Amniotic epithelial cell (primary cell): ENCODE measurements around the gene NUP153.
A peak's percentile ranks its signal among the peaks of the same experiment; 100 is the strongest.
"Not testable (repeated sequence)": the region's sequence is repeated elsewhere in the genome, so short reads cannot be mapped to it uniquely, and the experiment has no call there.

Source experiments
- DNase-seq: peaks from one replicate; pipeline ENCODE4 v3.0.0-alpha.2; 2010; ENCODE audit warnings: low read depth

The NUP153 gene

DNA sequence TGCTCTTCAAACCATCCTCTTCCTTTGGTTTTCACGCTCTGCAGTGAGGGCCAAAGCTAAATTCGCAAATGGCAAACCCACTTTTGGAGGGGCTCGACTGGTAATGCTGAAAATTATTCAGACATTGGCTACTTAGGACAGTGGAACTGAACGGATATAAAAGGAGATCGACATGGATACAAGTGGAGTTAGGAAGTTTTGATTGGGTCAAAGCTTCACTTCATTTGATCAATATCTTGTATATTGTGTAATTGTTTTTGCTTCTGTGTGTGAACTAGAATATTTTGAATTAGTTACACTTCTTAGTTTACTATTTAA, 105.4 kb downstream of the NUP153 start:
- DNase-seq = no peak

DNA sequence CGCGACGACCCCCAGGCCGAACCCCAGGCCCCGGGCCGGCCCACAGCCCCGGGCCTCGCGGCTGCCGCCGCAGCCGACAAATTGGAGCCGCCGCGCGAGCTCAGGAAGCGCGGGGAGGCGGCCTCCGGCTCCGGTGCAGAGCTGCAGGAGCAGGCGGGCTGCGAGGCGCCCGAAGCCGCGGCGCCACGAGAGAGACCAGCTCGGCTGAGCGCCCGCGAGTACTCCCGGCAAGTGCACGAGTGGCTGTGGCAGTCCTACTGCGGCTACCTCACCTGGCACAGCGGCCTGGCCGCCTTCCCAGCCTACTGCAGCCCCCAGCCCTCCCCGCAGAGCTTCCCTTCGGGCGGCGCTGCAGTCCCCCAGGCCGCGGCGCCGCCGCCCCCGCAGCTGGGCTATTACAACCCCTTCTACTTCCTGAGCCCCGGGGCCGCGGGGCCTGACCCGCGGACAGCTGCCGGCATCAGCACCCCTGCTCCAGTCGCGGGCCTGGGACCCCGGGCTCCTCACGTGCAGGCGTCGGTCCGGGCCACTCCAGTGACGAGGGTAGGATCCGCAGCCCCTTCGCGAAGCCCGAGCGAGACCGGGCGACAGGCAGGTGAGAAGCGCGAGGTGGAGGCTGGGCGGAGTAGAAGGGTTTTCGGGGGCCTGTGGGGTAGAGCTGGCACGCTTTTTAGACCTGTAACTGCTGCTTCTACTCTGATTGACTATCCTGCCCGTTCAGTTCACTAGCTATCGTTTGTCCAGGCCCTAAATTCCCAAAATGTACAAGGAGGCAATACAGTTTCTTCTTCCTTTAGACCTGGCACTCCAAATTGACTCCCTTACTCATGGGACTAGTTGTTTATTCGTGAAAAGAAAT, 106.0 kb downstream of the NUP153 start:
- DNase-seq = peak; percentile 14

DNA sequence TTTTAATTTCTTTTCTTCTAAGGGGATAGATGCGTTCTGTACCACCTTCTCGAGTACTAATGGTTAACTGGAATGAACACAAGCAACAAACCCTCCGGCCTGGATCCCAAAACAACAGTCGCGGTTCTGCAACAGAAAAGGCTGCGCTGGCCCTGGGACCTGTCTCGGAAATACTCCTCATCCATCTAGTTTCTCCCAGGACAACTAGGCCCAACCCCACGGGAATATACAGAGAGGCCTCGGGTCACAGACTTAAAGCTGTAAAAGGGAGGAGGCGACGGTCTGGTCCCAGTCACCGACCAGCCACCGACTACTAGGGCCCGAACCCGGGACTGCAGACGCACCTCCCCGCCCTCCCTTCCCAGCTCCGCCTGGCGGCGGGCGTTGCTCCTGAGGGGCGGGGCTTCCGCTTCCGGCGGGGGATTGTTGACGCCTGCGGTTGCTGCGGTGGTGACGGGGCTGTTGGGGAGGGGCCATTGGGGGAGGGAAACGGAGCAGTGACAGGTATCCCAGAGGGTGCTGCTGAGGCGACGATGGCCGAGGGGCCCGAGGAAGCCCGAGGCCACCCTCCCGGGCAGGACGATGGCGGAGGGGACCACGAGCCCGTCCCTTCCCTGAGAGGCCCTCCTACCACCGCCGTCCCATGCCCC, 106.7 kb downstream of the NUP153 start, which contains the start of gene FAM8A1:
TSS of gene FAM8A1 (plus strand) at position 426 of the 650 bp plus-strand sequence. CDS start at position 534, 108 bp downstream.
- peak; percentile 80 for DNase-seq

DNA sequence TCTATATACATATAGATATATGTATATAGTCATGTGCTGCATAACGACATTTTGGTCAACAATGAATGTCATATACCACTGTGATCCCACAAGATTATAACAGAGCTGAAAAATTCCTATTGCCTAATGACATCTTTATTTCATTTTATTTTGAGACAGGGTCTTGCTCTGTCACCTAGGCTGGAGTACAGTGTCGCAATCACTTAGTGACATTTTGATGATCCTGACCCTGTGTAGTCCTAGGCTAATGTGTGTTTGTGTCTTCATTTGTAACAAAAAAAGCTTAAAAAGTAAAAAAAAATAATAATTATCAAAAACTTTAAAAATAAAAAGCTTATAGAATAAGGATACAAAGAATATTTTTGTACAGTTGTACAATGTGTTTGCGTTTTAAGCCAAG, 110.6 kb downstream of the NUP153 start:
- DNase-seq = no peak

DNA sequence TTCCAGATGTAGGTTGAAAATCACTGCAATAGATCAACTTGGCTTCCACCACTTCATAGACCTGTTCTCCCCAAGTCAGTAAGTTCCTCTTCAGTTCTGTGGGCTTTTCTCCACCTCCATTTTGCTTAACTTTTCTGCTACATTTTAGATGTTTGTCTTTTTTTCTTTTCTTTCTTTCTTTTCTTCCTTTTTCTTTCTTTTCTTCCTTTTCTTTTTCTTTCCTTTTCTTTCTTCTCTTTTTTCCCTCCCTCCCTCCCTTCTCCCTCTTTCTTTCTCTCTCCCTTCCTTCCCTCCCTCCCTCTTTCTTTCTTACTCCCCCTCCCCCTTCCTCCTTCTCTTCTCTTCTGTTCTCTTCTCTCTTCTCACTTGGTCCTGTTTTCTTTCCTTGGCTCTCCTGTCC, 113.5 kb downstream of the NUP153 start:
- DNase-seq = no peak

DNA sequence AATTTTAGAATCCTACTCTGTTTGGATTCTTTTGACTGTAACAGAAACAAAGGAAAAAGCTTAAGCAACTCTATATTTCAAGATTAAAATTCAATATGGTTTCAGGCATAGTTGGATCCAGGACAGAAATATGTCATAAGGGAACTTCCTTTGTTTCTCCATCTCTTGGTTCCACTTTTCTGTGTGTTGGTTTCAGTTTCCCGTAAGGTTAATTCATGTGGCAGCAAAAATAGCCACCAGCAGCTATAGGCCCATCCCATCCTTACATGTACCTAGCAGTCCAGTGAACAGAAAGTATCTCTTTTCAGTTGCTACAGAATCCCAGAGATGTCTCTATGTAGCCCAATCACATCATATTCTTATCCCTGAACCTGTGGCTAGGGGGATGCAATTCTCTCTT, 115.4 kb downstream of the NUP153 start:
- no peak for DNase-seq

DNA sequence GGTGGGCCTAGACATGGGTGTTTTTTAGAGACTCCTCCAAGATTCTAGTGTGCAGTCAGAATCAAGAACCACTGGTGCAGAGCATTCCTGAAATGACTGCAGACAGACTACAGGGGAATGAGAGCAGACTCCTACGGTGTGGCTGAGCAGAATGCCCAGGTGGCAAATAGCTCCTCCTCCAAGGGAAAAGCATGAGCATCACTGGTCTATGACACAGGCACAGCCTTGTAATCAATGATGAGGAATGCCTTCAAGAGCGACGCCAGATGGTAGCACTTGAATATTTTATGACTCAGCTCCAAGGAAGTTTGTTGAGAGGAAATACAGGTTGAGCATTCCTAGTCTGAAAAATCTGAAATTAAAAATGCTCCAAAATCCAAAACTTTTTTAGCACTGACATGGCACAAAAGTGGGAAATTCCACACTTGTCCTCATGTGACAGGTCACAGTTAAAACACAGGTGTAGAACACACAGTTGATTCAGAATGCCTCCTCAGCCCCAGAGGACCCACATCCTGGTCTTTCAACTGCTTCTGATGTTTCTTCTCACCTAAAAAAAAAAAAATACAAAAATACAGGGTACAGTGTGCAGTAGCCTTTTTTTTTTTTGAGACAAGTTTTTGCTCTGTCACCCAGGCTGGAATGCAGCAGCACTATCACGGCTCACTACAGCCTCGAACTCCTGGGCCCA, 117.2 kb downstream of the NUP153 start:
- DNase-seq = peak; percentile 64

DNA sequence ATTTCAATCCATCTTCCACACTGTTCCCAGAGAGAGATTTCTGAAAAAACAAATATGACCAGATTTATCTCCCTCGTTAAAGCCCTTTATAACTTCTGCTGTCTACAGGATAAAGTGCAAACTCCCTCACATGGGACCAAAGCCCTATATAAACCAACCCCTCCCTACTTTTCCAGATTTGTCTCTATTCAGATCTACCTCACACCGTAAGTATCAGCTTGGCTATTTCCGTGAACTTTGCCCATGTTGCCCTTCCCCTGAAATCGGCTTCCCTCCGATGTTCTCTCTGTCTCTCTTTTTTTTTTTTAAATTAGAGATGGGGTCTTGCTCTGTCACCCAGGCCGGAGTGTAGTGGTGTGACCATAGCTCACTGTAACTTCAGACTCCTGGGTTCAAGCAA, 118.7 kb downstream of the NUP153 start:
- no peak for DNase-seq

DNA sequence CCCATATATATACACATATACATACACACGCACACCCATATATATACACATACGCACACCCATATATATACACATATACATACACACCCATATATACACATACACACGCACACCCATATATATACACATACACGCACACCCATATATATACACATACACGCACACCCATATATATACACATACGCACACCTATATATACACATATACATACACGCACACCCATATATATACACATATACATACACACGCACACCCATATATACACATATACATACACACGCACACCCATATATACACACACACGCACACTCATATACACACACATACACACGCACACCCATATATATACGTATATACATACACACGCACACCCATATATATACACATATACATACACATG, 120.1 kb downstream of the NUP153 start:
- not testable (repeated sequence) for DNase-seq

DNA sequence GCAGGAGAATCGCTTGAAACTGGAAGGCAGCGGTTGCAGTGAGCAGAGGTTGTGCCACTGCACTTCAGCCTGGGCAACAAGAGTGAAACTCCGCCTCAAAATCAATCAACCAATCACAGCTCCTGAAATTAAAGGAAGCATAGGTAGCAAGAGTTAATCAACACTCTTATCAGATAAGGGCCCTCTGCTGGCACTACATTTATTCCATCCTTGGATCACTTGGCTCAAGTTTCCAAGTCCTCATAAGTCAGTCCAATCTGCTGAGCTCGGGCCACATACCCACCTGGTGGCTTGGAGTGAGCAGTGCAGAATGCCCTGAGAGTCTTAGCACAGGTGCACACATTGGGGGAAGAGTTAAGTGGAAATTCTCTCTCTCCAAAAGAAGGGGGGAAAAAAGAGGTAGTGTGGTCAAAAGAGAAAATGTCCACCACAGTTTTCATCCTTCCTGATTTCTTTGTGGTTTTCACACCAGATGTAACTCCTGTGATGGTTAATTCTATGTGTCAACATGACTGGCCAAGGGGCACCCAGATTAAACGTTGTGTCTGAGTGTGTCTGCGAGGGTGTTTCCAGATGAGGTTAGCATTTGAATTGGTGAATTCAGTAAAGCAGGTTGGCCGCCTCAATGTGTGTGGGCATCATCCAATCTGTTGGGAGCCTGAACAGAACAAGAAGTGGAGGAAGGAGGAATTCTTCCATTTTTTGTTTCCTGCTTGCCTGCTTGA, 120.8 kb downstream of the NUP153 start:
- no peak for DNase-seq

DNA sequence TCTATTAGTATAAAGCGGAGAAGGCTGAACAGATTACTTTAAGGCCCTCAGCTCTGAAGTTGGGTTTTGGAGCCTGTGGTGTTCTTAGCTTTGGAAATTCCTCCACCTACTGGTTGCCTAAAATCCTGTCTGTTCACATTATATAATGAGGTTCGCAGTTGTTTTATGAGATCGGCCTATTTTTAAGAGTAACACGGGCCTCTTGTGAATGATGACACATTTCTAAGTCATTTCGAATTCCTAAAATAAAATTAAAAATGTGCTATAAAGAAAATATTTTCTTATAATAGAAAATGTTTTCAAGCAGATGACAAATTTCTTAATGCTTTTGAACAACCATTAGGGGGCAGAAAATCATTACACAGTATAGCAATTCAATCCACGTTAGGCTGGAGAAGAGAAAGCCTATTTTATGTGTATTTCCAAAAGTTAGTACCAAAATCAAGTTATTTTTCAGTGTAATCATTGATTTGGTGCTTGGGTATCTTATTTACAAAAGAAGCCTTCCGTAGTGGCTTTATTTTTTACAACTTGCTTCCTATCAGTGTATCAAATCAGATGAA, 122.4 kb downstream of the NUP153 start:
- DNase-seq = peak; percentile 71

DNA sequence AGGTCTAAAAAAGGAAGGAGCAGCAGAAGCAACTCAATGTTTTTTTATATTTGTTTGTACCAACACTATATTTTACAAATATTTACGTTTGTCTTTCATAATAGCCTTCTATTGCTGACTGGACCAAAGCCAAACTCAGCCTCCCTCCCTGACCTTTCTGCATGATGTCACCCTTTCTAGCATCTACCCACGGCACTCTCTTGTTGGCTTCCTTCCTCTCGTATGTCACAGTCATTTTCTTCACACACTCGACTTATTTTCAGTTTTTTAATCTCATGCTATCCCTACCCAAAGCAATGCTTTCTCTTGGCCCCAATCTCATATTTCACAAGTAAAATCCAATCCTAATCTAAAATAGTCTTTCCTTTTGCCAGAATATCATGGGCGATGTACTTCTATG, 122.9 kb downstream of the NUP153 start:
- peak; percentile 27 for DNase-seq

DNA sequence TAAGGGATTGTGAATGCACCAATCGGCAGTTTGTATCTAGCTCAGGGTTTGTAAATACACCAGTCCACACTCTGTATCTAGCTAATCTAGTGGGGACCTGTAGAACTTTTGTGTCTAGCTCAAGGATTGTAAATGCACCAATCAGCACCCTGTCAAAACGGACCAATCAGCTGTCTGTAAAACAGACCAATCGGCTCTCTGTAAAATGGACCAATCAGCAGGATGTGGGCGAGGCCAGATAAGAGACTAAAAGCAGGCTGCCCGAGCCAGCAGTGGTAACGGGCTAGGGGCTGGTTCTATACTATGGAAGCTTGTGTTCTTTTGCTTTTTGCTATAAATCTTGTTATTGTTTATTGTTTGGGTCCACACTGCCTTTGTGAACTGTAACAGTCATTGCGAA, 125.4 kb downstream of the NUP153 start:
- DNase-seq = not testable (repeated sequence)

DNA sequence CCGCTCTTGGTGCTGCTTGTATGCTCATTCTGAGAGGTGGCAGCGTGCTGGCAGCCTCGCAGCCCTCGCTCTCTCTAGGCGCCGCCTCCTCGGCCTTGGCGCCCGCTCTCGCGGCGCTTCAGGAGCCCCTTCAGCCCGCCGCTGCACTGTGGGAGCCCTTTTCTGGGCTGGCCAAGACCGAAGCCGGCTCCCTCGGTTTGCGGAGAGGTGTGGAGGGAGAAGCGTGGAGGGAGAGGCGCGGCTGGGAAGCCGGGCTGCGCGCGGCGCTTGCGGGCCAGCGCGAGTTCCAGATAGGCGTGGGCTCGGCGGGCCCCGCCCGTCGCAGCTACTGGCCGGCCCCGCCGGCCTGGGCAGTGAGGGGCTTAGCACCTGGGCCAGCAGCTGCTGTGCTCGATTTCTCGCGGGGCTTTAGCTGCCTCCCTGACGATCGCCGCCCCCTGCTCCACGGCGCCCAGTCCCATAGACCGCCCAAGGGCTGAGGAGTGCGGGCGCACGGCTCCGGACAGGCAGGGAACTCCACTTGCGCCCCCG, 126.1 kb downstream of the NUP153 start:
- peak; percentile 30 for DNase-seq

DNA sequence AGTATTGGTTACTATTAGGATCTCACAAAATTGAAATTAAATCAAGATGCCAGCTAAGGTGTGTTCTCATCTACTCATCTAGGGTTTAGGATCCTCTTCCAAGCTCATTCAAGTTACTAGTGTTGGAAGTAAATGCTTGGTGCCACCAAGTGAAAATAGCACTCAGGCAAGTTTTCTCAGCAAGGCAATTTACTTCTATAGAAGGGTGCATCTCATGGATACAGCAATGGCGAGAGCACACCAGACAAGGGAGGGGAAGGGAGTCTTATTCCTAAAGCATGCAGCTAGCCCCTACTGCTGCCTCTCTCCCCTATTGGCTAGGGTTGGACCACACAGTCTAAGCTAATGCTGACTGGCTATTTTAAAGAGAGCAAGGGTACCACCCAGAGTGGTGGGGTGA, 129.7 kb downstream of the NUP153 start:
- no peak for DNase-seq

DNA sequence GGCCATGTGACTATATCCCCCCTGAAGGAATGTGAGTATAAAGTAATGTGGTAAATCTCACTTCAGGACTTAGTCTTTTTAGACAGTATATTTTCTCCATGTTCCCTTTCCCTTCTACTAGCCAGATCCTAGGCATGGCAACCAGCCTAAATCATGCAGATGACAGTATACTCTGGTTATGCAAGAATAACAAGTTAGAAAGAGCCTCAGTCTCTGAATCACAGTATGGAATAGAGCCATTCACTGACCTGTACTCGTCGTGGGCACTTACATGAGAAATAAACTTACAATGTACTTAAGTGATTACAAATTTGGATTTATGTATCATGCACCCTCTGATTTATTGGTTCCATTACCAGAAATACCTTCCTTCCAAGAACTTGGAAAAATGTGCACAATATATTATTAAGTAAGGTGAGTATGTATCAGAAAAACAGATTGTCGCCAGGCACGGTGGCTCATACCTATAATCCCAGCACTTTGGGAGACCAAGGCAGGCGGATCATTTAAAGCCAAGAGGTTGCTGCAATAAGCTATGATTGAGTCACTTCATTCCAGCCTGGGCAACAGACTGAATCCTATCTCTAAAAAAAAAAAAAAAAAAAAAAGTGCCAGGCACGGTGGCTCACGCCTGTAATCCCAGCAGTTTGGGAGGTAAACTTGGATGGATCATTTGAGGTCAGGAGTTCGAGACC, 131.7 kb downstream of the NUP153 start:
- DNase-seq = peak; percentile 85

DNA sequence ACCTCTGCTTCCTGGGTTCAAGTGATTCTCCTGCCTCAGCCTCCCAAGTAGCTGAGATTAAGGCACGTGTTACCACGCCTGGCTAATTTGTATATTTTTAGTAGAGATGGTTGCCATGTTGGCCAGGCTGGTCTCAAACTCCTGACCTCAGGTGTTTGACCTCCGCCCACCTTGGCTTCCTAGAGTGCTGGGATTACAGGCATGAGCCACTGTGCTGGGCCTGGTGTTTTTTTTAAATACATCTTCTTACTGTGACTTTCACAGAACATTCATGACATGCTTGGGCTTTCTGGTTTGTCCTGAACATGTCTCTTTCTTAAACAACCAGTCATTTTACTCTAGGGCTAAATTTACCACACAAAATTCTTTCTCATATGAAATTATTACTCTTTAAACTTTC, 141.3 kb downstream of the NUP153 start:
- no peak for DNase-seq
